HG03439 (cell line): ENCODE results near the gene NDC80.
A peak's percentile ranks its signal among the peaks of the same experiment; 100 is the strongest.
"Not testable (repeated sequence)": the region's sequence is repeated elsewhere in the genome, so short reads cannot be mapped to it uniquely, and the experiment has no call there.

Experiments
- ATAC-seq: cut with Tn5 transposase; IDR thresholded peaks from one replicate; pipeline ENCODE4 v1.9.1; 2021; ENCODE audit warnings: mild to moderate bottlenecking, moderate library complexity; ENCODE audit not compliant: unreplicated experiment

NDC80 gene

DNA sequence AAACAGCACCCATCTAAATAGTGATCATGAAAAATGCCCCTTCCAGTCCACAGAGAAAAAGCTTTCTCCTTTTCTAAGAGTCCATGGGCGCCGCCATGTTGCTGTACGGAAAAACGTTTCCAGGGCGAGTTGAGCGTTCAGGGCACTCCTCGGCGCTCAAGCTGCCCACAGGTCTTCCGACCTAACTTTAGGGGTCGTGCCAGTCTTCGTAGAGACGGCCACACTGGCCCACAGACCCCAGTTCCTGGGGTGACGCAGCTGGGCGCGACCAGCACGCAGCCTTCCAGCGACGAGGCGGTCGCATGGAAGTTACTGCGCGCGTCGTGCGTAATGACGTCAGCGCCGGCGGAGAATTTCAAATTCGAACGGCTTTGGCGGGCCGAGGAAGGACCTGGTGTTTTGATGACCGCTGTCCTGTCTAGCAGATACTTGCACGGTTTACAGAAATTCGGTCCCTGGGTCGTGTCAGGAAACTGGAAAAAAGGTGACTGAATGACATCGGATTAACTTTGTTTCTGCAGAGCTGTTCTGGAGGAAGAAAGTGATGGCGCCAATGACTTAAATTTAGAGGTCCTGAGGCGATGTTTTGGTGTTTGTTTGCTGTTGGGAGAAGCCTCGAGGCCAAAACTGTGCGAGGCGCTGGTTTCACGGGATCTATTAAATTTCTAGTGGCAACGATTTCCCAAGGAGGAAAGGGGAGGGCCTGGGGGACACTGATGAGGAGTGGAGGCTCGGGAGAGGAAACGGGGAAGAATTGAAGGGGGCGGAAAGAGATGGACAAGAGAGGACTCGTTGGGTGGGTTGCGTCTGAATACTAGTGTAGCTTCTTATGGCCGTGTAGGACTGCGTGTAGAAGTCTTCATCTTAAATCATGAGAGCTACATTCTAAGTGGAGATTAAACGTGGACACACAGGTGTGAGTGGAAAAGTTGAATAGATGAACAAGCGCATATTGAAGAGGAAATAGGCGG lies at the start of gene NDC80, which contains the start of gene METTL4:
NDC80 (plus strand) TSS at position 358 of the 971 bp plus-strand sequence. CDS start 1,429 bp downstream, outside the sequence.
METTL4 (minus strand) TSS at position 306 of the 971 bp plus-strand sequence. CDS start 4,289 bp downstream, outside the sequence.
- peak; percentile 91 for ATAC-seq

DNA sequence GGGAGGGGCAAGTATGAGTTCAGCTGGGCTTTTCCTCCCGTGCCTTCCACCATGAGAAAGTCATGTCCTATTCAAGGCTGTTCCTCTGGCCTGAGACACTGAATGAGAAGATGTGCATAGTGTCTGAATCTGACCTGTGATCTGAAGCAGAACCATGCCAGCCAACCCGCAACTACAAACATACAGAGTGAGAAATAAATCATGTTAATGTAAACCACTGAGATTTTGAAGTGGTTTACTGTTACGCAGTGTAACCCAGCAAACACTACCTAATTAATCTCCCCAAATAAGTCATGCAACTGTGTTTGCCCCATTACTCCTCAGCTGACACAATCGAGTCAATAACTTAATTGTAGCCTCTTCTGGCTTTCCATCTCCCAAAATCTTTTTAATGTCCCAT lies 49.2 kb upstream of the NDC80 start:
- no peak for ATAC-seq

DNA sequence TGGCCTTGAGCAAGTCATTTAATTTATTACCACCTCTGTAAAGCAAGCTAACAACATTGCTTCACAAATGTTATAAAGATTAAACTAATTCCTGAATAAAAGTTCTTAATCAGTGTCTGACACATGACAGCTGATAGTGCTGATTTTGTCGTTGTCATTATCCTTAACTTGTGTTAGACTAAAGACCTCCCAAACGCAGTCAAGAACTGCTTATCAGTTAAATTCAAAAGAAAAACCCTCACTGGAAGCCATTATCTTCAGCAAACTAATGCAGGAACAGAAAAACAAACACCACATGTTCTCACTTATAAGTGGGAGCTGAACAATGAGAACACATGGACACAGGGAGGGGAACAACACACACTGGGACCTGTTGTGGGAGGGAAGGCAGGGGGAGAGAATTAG lies 46.6 kb upstream of the NDC80 start:
- ATAC-seq, result not testable (repeated sequence)

DNA sequence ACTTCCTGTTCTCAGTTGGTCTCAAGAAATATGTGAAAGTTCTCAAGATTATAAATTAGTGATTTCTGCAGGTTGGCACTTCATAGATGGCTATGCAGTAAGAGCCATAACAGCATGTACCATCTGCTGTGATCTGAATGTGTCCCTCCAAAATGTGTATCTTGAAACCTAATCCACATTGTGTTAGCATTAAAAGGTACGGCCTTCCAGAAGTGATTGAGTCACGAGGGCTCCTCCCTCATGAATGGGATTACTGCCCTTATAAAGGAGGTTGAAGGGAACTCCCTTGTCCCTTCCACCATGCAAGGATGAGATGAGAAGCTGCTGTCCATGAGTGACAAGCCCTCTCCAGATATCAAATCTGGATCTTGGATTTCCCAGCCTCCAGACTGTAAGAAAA lies 45.0 kb upstream of the NDC80 start:
- no peak for ATAC-seq

DNA sequence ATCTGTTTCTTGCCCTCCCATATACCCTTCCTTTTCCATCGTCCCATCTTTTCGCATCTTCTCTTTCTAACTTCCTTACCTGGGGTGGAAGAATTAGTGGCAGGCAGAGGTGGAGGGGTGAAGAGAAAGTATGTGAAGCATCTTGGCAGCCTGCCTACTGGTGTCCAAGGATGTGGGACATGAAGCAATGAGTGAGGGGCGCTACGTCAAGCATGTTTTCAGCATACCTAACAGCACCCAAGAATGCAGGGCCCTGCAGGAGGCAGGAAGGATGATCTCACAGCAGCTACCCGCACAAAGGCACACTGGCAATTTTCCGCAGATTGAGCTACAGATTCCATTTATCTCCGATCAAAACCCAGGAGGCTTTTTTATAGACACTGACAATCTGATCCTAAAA lies 42.2 kb upstream of the NDC80 start:
- no peak for ATAC-seq

DNA sequence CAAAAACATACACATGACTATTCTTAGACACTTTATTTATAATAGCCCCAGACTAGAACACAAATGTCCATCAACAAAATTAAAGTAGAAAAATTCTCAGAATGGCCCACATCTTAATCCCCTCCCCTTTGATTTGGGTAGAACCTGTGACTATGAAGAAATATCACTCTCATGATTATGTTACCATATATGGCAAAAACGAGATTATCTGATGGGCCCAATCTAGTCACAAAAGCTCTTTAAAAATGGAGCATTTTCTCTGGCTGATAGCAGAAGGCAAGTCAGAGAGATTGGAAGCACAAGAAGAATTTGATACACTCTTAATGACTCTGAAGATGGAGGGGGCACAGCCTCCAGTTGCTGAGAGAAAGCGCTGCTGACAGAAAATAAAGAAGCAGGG lies 39.6 kb upstream of the NDC80 start:
- no peak for ATAC-seq

DNA sequence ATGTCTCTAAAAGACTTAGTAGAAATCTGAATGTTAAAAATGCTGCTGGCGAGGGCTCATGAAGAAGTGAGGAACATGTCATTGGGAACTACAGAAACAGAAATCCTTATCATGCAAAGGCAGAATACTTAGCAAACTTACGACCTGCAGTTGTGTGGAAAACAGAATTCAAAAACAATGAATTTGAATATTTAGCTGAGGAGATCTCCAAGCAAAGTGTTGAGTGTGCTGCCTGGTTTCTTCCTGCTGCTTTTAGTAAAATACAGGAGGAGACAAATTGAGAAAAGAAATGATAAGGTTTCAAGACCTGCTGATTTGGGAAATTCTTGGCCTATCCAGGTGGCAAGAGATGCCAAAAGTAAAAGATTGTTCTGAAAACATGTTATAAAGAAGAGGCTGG lies 38.6 kb upstream of the NDC80 start:
- no peak for ATAC-seq

DNA sequence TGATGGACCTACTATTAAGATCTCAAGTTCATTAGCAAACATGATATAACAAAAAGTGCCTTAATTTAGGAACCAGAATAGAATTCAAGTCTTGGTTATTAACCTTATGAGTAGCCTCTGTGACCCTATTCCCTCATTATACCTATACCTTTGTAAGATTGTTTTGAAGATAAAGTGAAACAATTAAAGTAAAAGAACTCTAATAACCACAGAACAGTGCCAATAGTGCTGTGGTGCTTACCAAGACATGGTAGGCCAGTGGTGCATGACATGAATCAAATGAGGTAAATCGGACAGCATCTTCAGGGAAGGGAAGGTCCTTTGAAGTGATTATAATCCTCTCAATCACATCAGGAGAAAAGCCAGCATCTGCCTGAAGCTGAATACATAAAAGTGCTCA lies 36.5 kb upstream of the NDC80 start:
- no peak for ATAC-seq

DNA sequence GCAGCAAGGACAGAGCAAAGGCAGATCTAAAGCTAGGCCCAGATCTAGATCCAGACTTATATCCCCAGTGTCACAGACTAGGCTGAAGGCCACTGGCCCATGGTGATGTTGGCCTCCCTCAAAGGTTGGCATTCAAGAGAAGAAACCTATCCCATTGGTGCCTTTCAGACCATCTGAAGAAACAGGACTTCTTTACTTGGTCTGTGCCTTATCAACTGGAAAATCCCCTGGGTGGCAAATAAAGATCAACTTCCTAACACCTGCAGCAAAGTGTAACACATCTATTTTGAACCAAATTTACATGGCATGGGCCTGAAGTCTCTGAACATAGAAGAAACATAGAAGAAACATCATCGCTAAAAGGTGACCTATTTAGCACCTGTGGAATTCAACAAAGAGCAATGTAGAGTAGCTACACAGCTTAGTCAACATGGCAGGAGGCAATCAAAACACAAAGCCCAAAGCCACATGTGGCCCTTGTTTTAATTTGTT lies 35.9 kb upstream of the NDC80 start:
- no peak for ATAC-seq

DNA sequence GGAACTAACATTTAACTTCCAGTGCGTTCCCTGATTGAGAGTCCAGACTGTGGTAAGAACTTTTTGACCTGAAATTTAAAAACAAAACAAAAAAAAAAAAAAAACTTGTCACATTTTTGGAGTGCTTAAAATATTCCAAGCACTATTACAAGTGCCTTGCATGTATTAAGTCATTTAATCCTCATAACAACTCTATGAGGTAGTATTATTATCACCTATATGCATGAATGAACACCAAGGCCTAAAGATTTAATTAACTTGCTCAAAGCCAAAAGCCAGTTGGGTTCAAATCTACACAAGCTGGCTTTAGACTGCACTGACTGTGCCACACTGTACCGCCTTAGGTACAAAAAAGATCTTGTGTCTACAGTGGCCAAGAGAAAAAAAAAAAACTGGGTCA lies 35.3 kb upstream of the NDC80 start:
- ATAC-seq, result no peak

DNA sequence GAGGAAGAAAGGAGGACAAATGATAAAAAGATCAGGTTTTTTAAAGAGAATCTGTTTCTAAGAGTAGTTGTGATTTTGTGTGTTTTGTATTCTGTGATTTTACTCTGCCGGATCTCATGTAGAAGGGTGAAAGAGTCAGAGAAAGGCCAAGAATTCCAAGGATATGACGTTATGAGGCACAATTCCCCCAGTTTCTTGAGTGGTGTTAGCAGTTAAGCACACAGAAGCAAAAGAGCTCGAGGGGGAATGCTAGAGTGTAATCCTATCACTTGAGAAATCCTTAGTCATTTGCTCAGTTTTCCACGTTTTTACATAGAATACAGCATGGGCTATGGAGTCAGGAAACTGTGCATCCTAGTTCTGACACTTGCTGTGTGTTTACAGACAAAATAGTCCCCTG lies 34.9 kb upstream of the NDC80 start:
- ATAC-seq, result no peak

DNA sequence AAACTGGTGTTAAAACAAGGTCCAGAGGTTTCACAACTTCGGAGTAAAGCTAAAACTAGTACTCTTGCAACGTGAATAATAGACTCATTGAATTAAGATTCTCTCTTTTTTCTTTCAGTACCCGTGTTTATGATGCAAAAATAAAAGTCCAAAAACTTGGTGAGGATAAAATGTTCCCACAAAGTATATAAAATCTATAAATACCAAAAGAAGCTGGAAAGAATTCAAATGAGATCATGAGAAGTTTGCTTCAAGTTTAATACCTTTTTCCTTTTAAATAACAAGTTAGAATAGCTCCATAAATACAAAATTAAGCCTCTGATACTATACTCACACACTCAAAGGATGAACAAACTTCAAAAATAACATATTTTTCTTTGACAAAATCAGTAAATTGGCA lies 34.1 kb upstream of the NDC80 start:
- ATAC-seq, result no peak

DNA sequence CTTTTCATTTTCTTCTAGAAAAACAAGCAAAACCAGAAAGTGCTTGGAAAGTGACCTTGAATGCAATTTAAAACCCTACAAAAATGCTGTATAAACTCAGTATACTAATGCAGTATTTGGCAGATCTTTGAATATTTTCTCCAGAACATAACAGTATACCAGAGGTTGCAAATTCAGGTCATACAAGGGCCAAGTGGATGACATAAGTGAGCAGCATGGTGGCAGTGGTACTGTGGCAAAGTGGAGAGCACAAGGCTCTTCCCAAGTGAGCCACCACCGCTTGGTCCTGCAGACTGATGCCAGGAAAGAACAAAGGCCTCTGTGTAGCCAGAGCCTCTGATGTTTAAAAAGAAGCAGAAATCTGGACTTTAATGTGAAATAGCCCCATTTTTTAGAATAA lies 33.1 kb upstream of the NDC80 start:
- ATAC-seq, result no peak

DNA sequence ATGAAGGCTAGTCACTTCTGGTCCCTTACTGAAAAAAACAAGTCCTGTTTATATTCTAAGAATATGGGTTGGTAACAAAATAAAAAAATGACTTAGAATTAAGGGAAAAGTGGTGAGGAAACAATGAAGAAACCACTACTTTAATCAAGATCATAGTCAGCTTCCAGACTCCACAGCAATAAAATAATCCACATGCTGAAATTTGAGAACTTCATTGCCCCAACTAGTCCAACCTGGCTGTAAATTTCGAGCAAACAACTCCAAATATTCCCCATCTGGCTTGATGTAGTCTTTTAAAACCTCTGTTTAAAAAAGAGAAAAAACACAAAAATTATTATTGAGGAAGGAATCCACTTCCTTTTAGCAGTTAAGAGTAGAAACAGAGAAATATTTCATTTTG lies 32.5 kb upstream of the NDC80 start:
- no peak for ATAC-seq

DNA sequence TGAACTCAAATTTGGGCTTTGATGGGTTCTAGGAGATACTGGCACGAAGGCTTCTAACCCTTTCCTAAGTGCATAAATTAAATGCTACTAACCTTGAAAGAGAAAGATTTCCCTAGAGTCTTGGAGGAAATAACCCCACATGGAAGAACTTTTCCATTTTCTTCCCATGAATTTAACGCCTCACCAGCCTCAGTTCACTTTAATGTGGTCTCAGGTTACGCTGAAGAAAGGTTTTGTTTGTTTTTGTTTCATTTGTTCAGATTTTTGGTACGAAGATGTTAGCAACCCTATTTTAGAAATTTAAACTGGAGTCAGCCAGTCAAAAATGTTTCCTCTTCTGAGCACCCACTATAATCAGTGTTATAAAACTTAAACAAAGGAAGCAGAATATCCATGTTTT lies 30.8 kb upstream of the NDC80 start:
- no peak for ATAC-seq

DNA sequence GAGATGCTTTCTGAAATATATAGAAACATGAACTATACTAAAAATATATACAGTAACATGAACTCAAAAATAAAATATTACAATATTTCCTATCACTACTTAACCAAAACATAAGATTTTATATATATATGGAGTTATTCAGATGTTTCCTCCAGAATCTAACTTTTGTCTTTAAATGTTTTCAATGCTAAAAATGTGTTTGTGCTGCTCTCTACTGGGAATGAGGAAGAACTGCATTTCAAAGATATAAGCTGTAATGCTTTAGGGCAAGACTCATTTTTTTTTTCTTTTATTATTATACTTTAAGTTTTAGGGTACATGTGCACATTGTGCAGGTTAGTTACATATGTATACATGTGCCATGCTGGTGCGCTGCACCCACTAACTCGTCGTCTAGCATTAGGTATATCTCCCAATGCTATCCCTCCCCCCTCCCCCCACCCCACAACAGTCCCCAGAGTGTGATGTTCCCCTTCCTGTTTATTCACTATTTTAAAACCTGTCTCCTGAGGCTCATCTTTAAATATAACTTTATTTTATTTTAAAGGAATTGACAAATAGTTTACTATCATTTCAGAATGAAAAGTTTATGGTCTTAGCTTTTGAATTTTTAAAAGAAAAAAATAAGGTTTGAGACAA lies 29.3 kb upstream of the NDC80 start:
- ATAC-seq, result not testable (repeated sequence)

DNA sequence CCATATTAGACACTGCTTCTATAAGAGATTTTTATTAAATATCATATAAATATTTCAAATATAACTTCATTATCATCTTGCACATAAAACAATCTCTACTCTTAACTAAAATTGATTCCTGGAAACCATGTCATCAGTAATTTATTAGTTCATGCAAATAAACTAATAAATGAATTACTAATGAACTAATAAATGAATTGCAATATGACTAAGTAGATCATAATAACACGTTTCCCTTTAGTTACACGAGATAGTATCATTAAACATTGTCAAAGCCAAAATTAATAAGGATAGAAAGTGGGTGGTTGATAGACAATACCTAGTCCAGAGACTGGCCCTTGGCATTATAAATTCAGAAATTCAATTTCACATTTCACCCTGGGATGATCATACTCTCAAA lies 26.2 kb upstream of the NDC80 start:
- no peak for ATAC-seq

DNA sequence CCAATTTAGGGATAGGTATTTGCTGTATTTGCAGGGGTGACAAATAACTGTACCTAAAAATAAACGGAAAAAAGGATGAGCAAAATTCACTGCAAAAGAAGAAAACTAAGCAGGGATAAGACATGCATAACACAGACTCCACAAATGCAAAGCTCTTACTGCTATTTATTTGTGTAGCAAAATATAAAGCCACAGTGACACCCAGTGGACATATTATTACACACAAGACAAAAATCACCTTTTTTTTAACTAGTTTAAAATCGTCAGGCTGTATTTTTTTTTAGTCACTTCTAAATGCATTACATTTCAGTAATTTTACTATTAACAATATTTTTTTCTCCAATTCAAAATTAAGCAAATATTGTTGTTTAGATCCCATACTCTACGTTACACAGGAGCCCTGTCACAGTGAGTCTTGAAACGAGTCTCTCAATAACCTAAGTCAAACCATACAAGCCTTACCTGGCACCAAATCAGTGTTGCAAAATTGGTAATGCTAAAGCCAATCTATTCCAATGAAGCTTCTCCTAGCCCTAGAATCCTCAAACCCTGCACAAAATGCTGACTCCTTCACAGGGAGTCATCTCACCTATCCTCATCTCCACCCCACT lies 23.8 kb upstream of the NDC80 start:
- ATAC-seq, result no peak

DNA sequence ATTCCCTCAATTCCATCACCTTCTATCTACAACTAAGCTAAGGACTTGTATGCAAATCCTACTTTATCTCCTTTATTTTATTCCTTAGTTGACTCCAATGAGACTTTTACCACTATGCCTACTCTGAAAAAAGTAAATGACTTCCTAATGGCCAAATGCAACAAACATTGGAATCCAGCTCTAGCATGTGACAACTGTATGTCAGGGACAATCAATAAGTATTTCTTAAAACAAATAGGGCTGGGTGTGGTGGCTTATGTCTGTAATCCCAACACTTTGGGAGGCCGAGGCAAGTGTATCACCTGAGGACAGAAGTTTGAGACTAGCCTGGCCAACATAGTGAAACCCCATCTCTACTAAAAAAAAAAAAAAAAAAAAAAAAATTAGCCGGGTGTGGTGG lies 21.9 kb upstream of the NDC80 start:
- no peak for ATAC-seq

DNA sequence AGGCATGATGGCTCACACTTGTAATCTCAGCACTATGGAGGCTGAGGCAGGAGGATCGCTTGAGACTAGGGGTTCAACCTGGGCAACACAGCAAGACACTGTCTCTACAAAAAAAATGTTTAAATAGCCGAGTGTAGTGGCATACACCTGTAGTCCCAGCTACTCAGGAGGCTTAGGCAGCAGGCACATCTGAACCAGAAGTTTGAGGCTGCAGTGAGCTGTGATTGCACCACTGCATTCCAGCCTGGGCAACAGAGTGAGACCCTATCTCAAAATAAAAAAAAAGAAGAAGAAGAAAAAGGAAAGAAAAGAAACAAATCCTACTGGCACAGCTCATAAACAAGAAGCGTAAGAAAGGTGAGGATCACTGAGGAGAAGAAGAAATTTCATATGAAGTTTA lies 19.9 kb upstream of the NDC80 start:
- ATAC-seq, result no peak

DNA sequence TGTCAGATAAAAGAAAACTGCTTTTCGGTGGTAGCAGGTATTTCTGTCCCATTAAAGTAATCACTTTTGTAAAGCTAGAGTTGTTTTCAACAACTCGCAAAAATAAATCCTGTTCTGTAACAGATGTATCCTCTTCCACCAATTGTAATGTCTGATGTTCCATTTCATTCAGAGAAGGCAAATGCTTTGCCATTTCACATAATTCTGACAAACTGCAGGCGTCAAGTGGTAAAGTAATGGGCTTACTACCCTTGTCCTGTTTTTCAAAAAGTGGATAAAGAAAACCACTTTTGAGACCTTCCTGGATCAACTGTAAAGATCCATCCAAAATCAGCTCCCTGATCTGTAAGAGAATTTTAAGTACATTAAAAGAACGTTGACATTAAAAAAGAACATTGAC lies 16.7 kb upstream of the NDC80 start:
- no peak for ATAC-seq

DNA sequence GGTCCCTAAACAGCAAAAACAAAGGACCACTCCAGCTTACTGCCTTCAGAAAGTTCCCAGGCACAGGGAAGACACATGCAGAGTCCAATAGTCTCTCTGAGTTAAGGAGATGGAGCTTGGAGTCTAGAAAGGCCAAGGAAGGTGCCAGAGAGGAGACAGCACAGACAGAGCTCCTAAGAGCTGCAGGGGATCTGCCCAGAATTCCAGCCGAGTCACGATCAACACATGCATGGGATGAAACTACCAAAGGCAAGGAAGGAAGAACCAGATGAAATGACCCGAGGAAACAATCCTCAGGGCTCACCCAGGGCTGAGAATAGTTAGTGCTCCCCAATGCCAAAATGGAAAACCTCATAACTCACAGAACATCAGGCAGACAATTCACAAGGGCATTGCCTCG lies 15.5 kb upstream of the NDC80 start:
- no peak for ATAC-seq
